GM23338 (cell line): ENCODE measurements around the gene IGFBP7. TPM values are rescaled to one million over a fixed set of nuclear protein-coding genes. Genes with fewer than 3 reads are reported as not detected.

Source experiments
- ATAC-seq: fragments of 200-7000 bp; cut with Tn5 transposase; 3 replicates; pipeline ENCODE4 v1.9.1; 2020
- DNase-seq: peaks from one replicate; pipeline ENCODE4 v3.0.0-alpha.2; 2015; ENCODE audit warnings: low spot score
- H2AFZ ChIP-seq: fragments of 200-600 bp; sonication (generic); 2 replicates; pipeline ENCODE4 v1.8.0; 2016; ENCODE audit warnings: antibody characterized with exemption, mild to moderate bottlenecking, moderate library complexity
- H3F3A ChIP-seq: fragments of 200-600 bp; sonication (generic); replicated peaks from 2 replicates; pipeline ENCODE4 v1.8.0; 2017; ENCODE audit warnings: antibody characterized with exemption, mixed run types, low read depth
- H3K27ac ChIP-seq: fragments of 200-600 bp; sonication (generic); 2 replicates; pipeline ENCODE4 v1.6.1; 2016; ENCODE audit warnings: low read depth
- H3K27me3 ChIP-seq: fragments of 200-600 bp; sonication (generic); 2 replicates; pipeline ENCODE4 v1.8.0; 2016; ENCODE audit warnings: mild to moderate bottlenecking, mixed run types, moderate library complexity; ENCODE audit not compliant: insufficient read depth
- H3K36me3 ChIP-seq: fragments of 200-600 bp; sonication (generic); 2 replicates; pipeline ENCODE4 v1.8.0; 2016; ENCODE audit warnings: mild to moderate bottlenecking; ENCODE audit not compliant: insufficient read depth
- H3K4me1 ChIP-seq: fragments of 200-600 bp; sonication (generic); 2 replicates; pipeline ENCODE4 v1.8.0; 2016; ENCODE audit warnings: mild to moderate bottlenecking, moderate library complexity; ENCODE audit not compliant: insufficient read depth
- H3K4me2 ChIP-seq: fragments of 200-600 bp; sonication (generic); 2 replicates; pipeline ENCODE4 v1.7.1; 2017; ENCODE audit warnings: mixed run types
- H3K4me3 ChIP-seq: fragments of 200-600 bp; sonication (generic); 2 replicates; pipeline ENCODE4 v1.6.1; 2016; ENCODE audit warnings: mixed run types
- H3K79me2 ChIP-seq: fragments of 200-600 bp; sonication (generic); replicated peaks from 2 replicates; pipeline ENCODE4 v1.8.0; 2017; ENCODE audit warnings: mild to moderate bottlenecking; ENCODE audit not compliant: insufficient read depth
- H3K9me2 ChIP-seq: fragments of 200-600 bp; sonication (generic); 2 replicates; pipeline ENCODE4 v1.8.0; 2017; ENCODE audit not compliant: insufficient read depth
- H4K20me1 ChIP-seq: fragments of 200-600 bp; sonication (generic); replicated peaks from 2 replicates; pipeline ENCODE4 v1.8.0; 2017; ENCODE audit warnings: mild to moderate bottlenecking; ENCODE audit not compliant: insufficient read depth
- H3K27ac Mint-ChIP-seq: 2 replicates; pipeline ENCODE4 v1.8.0; 2020; ENCODE audit warnings: inconsistent platforms, mild to moderate bottlenecking, moderate library complexity, mixed read lengths
- H3K27me3 Mint-ChIP-seq: 3 replicates; pipeline ENCODE4 v1.8.0; 2022; ENCODE audit warnings: low read depth, mild to moderate bottlenecking, moderate library complexity, mixed read lengths, inconsistent platforms; ENCODE audit not compliant: insufficient read depth, poor library complexity
- H3K36me3 Mint-ChIP-seq: 3 replicates; pipeline ENCODE4 v1.8.0; 2021; ENCODE audit warnings: low read depth, mild to moderate bottlenecking, inconsistent platforms, moderate library complexity, mixed read lengths
- H3K4me1 Mint-ChIP-seq: 3 replicates; pipeline ENCODE4 v1.8.0; 2020; ENCODE audit warnings: mild to moderate bottlenecking, inconsistent platforms, mixed read lengths
- H3K4me3 Mint-ChIP-seq: 3 replicates; pipeline ENCODE4 v1.8.0; 2021; ENCODE audit warnings: moderate library complexity, mild to moderate bottlenecking, inconsistent platforms, mixed read lengths
- H3K9me3 Mint-ChIP-seq: 3 replicates; pipeline ENCODE4 v1.8.0; 2020; ENCODE audit warnings: moderate library complexity, mild to moderate bottlenecking, inconsistent platforms, mixed read lengths
- CREB1 ChIP-seq: fragments of 250-450 bp; sonication (Bioruptor Pico); IDR thresholded peaks from 2 replicates; pipeline ENCODE4 v1.5.0; 2020; ENCODE audit warnings: low read depth, mild to moderate bottlenecking, moderate library complexity
- EZH2 ChIP-seq: fragments of 200-600 bp; sonication (generic); IDR thresholded peaks from one replicate; pipeline ENCODE4 v1.8.0; 2017; ENCODE audit warnings: antibody characterized with exemption, mild to moderate bottlenecking, low read depth; ENCODE audit not compliant: unreplicated experiment
- EZH2phosphoT487 ChIP-seq: fragments of 200-600 bp; sonication (generic); IDR thresholded peaks from one replicate; pipeline ENCODE4 v1.8.1; 2018; ENCODE audit warnings: antibody characterized with exemption; ENCODE audit not compliant: unreplicated experiment
- JUNB ChIP-seq: IDR thresholded peaks from one replicate; pipeline ENCODE4 v1.6.1; 2016; ENCODE audit warnings: antibody characterized with exemption; ENCODE audit not compliant: unreplicated experiment
- NANOG ChIP-seq: IDR thresholded peaks from 2 replicates; pipeline ENCODE4 v1.6.1; 2016; ENCODE audit warnings: antibody characterized with exemption, borderline replicate concordance
- POLR2AphosphoS5 ChIP-seq: IDR thresholded peaks from 2 replicates; pipeline ENCODE4 v1.6.1; 2016; ENCODE audit warnings: antibody characterized with exemption, low read depth
- STAT1 ChIP-seq: IDR thresholded peaks from one replicate; pipeline ENCODE4 v1.6.1; 2016; ENCODE audit warnings: antibody characterized with exemption; ENCODE audit not compliant: unreplicated experiment
- ZNF114 ChIP-seq: fragments of 250-450 bp; sonication (Bioruptor Pico); IDR thresholded peaks from 2 replicates; pipeline ENCODE4 v1.5.0; 2020; ENCODE audit warnings: mild to moderate bottlenecking, moderate library complexity
- ZNF331 ChIP-seq: fragments of 250-450 bp; sonication (Bioruptor Pico); IDR thresholded peaks from 2 replicates; pipeline ENCODE4 v1.5.0; 2020; ENCODE audit warnings: low read depth, mild to moderate bottlenecking, moderate library complexity
- polyA plus RNA-seq: library from polyadenylated mRNA; unstranded; fragments of >200 nt; fragmentation: Nextera tagmentation; extraction: Ambion mirVana; gene quantifications from 2 replicates; pipeline ENCODE4 v1.2.1, GENCODE V29; 2016
- total RNA-seq: library from RNA; depleted of rRNA; stranded (reverse); fragments of >200 nt; shearing (Covaris generic); gene quantifications from 2 replicates; pipeline ENCODE4 v1.2.3, GENCODE V29; 2014
- TF ChIP-seq, protein P1 (sequence below): IDR thresholded peaks from one replicate; pipeline ENCODE4 v1.6.1; 2018; ENCODE audit warnings: antibody characterized with exemption; ENCODE audit not compliant: unreplicated experiment
- TF ChIP-seq, protein P2 (sequence below): IDR thresholded peaks from 2 replicates; pipeline ENCODE4 v1.6.1; 2016; ENCODE audit warnings: antibody characterized with exemption
- TF ChIP-seq, protein P3 (sequence below), 2 experiments: fragments of 200-600 bp in 1 of 2; sonication (generic) in 1 of 2; conservative IDR thresholded peaks; 2 replicates each; pipeline versions ENCODE4 v1.5.1 to v1.6.1; 2016 to 2017; ENCODE audit warnings: antibody characterized with exemption in 2 of 2, low read depth in 2 of 2, mild to moderate bottlenecking in 2 of 2, moderate library complexity in 1 of 2
- TF ChIP-seq, protein P4 (sequence below): fragments of 250-450 bp; sonication (Bioruptor Pico); IDR thresholded peaks from 2 replicates; pipeline ENCODE4 v1.5.0; 2020; ENCODE audit warnings: mild to moderate bottlenecking, moderate library complexity

Gene IGFBP7
- total and polyA plus RNA-seq, 2 experiments from 2014 or later: 0.49 to 7.9 TPM

DNA sequence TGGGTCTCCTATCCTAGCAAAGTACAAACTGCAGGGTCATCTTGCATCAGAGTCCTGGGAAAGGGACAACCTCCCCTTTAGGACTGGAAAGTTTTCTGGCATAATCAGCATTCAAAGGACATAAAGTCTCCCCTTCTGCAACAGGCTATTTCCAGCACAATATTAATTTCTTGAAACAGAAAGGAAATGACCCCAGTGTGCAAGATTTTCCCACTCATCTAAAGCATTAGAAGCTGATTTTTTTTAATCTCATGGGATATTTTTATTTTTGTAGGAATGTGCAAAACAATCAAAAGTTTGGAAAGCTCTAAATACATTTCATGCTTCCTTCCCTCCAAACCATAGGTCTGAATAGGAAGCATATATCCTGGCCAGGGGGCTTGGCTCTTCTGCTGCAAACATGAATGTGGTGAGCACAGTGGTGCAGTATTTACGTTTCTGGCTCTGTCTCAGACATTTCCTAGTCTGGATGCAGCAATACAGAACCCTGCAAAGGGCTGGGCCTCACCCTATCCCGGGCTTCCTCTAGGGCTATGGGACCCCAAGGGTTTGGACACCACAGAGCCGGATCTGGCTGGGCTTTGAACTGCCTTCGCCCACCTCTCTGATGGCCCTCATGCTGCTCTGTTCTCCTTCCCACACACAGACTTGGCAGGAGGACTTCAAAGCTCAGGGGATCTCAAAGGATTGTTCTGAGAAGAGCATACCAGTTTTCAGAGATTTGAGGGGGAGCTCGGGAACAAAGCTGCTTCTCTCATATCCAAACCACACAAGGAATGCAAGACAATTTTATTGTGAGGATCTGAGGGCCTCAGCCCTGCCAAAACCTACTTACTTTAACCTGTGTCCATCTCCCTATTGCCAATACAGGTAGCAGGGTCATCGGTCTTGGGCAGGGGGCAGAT, 66.6 kb downstream of the IGFBP7 start:
- H4K20me1 ChIP-seq: no peaks in the 10 kb centered on the region
- no peaks in the 10 kb centered on the region for H3K27me3 ChIP-seq
- H3K4me3 ChIP-seq: no peak overlapping the region
- Mint-ChIP-seq H3K27ac (no peak overlapping the region), H3K9me3 (peaks cover 7% of the 10 kb centered on the region; the same call in 2 of the 3 replicates), H3K4me3 (no peak overlapping the region), H3K36me3 (no peaks in the 10 kb centered on the region), H3K27me3 (peaks cover 3% of the 10 kb centered on the region), H3K4me1 (peaks cover 4% of the 10 kb centered on the region; the same call in 1 of the 3 replicates)
- DNase-seq: no peak
- TF ChIP-seq, protein P1, sequence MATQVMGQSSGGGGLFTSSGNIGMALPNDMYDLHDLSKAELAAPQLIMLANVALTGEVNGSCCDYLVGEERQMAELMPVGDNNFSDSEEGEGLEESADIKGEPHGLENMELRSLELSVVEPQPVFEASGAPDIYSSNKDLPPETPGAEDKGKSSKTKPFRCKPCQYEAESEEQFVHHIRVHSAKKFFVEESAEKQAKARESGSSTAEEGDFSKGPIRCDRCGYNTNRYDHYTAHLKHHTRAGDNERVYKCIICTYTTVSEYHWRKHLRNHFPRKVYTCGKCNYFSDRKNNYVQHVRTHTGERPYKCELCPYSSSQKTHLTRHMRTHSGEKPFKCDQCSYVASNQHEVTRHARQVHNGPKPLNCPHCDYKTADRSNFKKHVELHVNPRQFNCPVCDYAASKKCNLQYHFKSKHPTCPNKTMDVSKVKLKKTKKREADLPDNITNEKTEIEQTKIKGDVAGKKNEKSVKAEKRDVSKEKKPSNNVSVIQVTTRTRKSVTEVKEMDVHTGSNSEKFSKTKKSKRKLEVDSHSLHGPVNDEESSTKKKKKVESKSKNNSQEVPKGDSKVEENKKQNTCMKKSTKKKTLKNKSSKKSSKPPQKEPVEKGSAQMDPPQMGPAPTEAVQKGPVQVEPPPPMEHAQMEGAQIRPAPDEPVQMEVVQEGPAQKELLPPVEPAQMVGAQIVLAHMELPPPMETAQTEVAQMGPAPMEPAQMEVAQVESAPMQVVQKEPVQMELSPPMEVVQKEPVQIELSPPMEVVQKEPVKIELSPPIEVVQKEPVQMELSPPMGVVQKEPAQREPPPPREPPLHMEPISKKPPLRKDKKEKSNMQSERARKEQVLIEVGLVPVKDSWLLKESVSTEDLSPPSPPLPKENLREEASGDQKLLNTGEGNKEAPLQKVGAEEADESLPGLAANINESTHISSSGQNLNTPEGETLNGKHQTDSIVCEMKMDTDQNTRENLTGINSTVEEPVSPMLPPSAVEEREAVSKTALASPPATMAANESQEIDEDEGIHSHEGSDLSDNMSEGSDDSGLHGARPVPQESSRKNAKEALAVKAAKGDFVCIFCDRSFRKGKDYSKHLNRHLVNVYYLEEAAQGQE: no peak
- TF ChIP-seq, protein P2, sequence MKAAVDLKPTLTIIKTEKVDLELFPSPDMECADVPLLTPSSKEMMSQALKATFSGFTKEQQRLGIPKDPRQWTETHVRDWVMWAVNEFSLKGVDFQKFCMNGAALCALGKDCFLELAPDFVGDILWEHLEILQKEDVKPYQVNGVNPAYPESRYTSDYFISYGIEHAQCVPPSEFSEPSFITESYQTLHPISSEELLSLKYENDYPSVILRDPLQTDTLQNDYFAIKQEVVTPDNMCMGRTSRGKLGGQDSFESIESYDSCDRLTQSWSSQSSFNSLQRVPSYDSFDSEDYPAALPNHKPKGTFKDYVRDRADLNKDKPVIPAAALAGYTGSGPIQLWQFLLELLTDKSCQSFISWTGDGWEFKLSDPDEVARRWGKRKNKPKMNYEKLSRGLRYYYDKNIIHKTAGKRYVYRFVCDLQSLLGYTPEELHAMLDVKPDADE: no peak
- TF ChIP-seq ZNF114 (no peak), NANOG (no peak), ZNF331 (CRISPR knock-in tag) (no peak), CREB1 (CRISPR knock-in tag) (no peak), STAT1 (no peak), JUNB (no peak), EZH2 (no peak), EZH2phosphoT487 (no peak), POLR2AphosphoS5 (no peak)
- TF ChIP-seq, protein P3, sequence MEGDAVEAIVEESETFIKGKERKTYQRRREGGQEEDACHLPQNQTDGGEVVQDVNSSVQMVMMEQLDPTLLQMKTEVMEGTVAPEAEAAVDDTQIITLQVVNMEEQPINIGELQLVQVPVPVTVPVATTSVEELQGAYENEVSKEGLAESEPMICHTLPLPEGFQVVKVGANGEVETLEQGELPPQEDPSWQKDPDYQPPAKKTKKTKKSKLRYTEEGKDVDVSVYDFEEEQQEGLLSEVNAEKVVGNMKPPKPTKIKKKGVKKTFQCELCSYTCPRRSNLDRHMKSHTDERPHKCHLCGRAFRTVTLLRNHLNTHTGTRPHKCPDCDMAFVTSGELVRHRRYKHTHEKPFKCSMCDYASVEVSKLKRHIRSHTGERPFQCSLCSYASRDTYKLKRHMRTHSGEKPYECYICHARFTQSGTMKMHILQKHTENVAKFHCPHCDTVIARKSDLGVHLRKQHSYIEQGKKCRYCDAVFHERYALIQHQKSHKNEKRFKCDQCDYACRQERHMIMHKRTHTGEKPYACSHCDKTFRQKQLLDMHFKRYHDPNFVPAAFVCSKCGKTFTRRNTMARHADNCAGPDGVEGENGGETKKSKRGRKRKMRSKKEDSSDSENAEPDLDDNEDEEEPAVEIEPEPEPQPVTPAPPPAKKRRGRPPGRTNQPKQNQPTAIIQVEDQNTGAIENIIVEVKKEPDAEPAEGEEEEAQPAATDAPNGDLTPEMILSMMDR (conservative IDR thresholded peaks at IDR 0.05; ENCODE audit: low read depth in 2 of 2): no peak
- TF ChIP-seq, protein P4, sequence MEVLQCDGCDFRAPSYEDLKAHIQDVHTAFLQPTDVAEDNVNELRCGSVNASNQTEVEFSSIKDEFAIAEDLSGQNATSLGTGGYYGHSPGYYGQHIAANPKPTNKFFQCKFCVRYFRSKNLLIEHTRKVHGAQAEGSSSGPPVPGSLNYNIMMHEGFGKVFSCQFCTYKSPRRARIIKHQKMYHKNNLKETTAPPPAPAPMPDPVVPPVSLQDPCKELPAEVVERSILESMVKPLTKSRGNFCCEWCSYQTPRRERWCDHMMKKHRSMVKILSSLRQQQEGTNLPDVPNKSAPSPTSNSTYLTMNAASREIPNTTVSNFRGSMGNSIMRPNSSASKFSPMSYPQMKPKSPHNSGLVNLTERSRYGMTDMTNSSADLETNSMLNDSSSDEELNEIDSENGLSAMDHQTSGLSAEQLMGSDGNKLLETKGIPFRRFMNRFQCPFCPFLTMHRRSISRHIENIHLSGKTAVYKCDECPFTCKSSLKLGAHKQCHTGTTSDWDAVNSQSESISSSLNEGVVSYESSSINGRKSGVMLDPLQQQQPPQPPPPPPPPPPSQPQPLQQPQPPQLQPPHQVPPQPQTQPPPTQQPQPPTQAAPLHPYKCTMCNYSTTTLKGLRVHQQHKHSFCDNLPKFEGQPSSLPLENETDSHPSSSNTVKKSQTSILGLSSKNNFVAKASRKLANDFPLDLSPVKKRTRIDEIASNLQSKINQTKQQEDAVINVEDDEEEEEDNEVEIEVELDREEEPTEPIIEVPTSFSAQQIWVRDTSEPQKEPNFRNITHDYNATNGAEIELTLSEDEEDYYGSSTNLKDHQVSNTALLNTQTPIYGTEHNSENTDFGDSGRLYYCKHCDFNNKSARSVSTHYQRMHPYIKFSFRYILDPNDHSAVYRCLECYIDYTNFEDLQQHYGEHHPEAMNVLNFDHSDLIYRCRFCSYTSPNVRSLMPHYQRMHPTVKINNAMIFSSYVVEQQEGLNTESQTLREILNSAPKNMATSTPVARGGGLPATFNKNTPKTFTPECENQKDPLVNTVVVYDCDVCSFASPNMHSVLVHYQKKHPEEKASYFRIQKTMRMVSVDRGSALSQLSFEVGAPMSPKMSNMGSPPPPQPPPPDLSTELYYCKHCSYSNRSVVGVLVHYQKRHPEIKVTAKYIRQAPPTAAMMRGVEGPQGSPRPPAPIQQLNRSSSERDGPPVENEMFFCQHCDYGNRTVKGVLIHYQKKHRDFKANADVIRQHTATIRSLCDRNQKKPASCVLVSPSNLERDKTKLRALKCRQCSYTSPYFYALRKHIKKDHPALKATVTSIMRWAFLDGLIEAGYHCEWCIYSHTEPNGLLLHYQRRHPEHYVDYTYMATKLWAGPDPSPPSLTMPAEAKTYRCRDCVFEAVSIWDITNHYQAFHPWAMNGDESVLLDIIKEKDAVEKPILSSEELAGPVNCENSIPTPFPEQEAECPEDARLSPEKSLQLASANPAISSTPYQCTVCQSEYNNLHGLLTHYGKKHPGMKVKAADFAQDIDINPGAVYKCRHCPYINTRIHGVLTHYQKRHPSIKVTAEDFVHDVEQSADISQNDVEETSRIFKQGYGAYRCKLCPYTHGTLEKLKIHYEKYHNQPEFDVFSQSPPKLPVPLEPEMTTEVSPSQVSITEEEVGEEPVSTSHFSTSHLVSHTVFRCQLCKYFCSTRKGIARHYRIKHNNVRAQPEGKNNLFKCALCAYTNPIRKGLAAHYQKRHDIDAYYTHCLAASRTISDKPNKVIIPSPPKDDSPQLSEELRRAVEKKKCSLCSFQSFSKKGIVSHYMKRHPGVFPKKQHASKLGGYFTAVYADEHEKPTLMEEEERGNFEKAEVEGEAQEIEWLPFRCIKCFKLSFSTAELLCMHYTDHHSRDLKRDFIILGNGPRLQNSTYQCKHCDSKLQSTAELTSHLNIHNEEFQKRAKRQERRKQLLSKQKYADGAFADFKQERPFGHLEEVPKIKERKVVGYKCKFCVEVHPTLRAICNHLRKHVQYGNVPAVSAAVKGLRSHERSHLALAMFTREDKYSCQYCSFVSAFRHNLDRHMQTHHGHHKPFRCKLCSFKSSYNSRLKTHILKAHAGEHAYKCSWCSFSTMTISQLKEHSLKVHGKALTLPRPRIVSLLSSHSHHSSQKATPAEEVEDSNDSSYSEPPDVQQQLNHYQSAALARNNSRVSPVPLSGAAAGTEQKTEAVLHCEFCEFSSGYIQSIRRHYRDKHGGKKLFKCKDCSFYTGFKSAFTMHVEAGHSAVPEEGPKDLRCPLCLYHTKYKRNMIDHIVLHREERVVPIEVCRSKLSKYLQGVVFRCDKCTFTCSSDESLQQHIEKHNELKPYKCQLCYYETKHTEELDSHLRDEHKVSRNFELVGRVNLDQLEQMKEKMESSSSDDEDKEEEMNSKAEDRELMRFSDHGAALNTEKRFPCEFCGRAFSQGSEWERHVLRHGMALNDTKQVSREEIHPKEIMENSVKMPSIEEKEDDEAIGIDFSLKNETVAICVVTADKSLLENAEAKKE (CRISPR knock-in tag): no peak
- no peaks in the 10 kb centered on the region for H3K36me3 ChIP-seq
- no peak for ATAC-seq
- H3F3A ChIP-seq: no peaks in the 10 kb centered on the region
- 0 out of 2 replicates have a peak, but pooled peaks cover 3% of the 10 kb centered on the region for H3K9me2 ChIP-seq
- H3K27ac ChIP-seq: no peak overlapping the region
- H3K79me2 ChIP-seq: no peaks in the 10 kb centered on the region
- H3K4me2 ChIP-seq: no peak overlapping the region
- peak overlapping the region; percentile 39; the same call in 1 of the 2 replicates for H2AFZ ChIP-seq
- no peaks in the 10 kb centered on the region for H3K4me1 ChIP-seq
